Astrocyte of the cerebellum (primary cell): ENCODE data around the gene ANKMY2.
A peak's percentile ranks its signal among the peaks of the same experiment; 100 is the strongest.
"Not testable (repeated sequence)": the region's sequence is repeated elsewhere in the genome, so short reads cannot be mapped to it uniquely, and the experiment has no call there.

ENCODE experiments used
- DNase-seq: peaks from one replicate; pipeline ENCODE4 v3.0.0-alpha.2; 2011; ENCODE audit warnings: low read depth
- H3K4me3 ChIP-seq: 2 replicates; pipeline ENCODE4 v1.5.1; 2011; ENCODE audit warnings: mild to moderate bottlenecking, low read depth, low read length, moderate library complexity
- in situ Hi-C: cut with HindIII; loops from 2 replicates; pipeline ENCODE4 v1.10.0; 2017; ENCODE audit warnings: low sequenced_read_pairs
- TF ChIP-seq, protein P1 (sequence below): IDR thresholded peaks from 2 replicates; pipeline ENCODE4 v1.5.1; 2012; ENCODE audit warnings: low read length, low read depth, moderate library complexity, mild to moderate bottlenecking; ENCODE audit errors: missing control alignments

The ANKMY2 gene

GRCh38 chr7:16660702-16661464 is 15.3 kb upstream of the ANKMY2 start:
- no peak overlapping the region for H3K4me3 ChIP-seq
- in situ Hi-C loops, result no loop called here
- TF ChIP-seq, protein P1, sequence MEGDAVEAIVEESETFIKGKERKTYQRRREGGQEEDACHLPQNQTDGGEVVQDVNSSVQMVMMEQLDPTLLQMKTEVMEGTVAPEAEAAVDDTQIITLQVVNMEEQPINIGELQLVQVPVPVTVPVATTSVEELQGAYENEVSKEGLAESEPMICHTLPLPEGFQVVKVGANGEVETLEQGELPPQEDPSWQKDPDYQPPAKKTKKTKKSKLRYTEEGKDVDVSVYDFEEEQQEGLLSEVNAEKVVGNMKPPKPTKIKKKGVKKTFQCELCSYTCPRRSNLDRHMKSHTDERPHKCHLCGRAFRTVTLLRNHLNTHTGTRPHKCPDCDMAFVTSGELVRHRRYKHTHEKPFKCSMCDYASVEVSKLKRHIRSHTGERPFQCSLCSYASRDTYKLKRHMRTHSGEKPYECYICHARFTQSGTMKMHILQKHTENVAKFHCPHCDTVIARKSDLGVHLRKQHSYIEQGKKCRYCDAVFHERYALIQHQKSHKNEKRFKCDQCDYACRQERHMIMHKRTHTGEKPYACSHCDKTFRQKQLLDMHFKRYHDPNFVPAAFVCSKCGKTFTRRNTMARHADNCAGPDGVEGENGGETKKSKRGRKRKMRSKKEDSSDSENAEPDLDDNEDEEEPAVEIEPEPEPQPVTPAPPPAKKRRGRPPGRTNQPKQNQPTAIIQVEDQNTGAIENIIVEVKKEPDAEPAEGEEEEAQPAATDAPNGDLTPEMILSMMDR, result no peak
- no peak for DNase-seq

DNA sequence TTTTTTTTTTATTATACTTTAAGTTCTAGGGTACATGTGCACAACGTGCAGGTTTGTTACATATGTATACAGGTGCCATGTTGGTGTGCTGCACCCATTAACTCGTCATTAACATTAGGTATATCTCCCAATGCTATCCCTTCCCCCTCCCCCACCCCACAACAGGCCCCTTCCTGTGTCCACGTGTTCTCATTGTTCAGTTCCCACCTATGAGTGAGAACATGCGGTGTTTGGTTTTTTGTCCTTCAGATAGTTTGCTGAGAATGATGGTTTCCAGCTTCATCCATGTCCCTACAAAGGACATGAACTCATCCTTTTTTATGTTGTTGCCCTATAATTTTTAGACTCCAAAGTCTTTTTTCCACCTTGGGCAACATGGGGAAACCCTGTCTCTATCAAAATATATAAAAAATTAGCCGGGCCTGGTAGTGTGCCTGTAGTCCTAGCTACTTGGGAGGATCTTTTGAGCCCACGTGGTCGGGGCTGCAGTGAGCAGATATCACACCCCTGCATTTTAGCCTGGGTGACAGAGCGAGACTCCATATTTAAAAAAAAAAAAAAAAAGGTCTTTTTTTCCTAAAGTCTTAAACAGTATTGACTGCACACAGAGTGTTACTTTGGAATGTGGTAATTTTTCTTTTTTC is 14.4 kb upstream of the ANKMY2 start:
- H3K4me3 ChIP-seq, DNase-seq, in situ Hi-C loops: not testable (repeated sequence)

- TF ChIP-seq, protein P1, result peak; percentile 5
- DNase-seq, result no peak
- in situ Hi-C loops, result no loop called here
- no peak overlapping the region for H3K4me3 ChIP-seq
These were observed 12.2 kb upstream of the ANKMY2 start for GRCh38 chr7:16657656-16658279.

- H3K4me3 ChIP-seq, result no peak overlapping the region
- DNase-seq, result no peak
- TF ChIP-seq, protein P1, result no peak
- in situ Hi-C loops, result no loop called here
These were observed 10.6 kb upstream of the ANKMY2 start for GRCh38 chr7:16656141-16656540.

GRCh38 chr7:16655394-16655793 is 9.8 kb upstream of the ANKMY2 start:
- in situ Hi-C loops, result no loop called here
- H3K4me3 ChIP-seq, result no peak overlapping the region
- TF ChIP-seq, protein P1, result no peak
- no peak for DNase-seq

DNA sequence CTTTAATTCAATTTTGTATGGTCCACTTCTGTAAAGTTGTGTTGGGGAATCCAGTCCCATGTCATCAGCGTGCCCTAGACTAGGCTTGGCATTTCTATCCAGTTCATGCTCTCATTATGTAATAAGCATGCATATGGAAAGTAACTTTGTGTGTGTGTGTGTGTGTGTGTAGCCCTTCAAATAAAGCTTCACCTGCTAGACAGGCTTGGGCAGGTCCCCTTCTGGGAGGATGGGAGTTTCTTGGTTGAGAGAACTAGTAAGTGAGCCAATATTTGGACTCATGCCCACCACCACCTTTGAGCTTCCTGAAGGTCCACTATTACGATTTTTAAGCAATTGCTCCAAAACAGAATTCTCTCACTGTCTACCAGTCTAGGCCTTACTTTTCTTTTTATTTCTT is 7.3 kb upstream of the ANKMY2 start:
- no peak overlapping the region for H3K4me3 ChIP-seq
- TF ChIP-seq, protein P1, result no peak
- in situ Hi-C loops, result no loop called here
- no peak for DNase-seq

DNA sequence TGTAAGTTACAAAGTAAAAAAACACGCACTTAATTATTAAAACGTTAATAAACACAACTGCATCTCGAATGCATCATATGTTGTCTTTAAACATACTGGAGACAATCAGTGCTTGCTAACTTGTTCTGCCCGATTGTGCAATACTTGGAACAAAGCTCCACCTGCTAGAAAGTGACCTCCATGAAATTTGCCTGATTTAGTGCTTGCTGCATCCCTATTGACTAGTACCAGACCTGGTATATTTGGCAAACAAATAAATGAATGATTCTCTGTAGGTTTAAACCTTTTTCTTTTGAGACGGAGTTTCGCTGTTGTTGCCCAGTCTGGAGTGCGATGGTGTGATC is 6.7 kb upstream of the ANKMY2 start:
- in situ Hi-C loops, result no loop called here
- no peak overlapping the region for H3K4me3 ChIP-seq
- TF ChIP-seq, protein P1, result no peak
- DNase-seq, result no peak
